ENCODE measurements around the gene KIF1B. TPM values are rescaled to one million over a fixed set of nuclear protein-coding genes. Genes with fewer than 3 reads are reported as not detected.

Gene KIF1B
- total and polyA plus RNA-seq, 9 donors: 11.5 to 44.2 (median 37.2) TPM

GRCh38 chr1:10168912-10169514 is 41.4 kb upstream of the KIF1B start:
- no peak for DNase-seq
- peak overlapping the region; percentile 36 to 78 for H3K27ac ChIP-seq
- no peaks in the 10 kb centered on the region for H3K9me3 ChIP-seq
- TF ChIP-seq EP300 (IDR thresholded peaks at IDR 0.05) (no peak), CTCF (IDR thresholded peaks at IDR 0.05) (no peak), POLR2A (IDR thresholded peaks at IDR 0.05) (no peak)
- no peak overlapping the region for H3K4me3 ChIP-seq
- intact Hi-C loops (cut with DNase I): no loop called here
- WGBS, 3 donors: 29 to 46% (median 35%) methylated on average over 7 of the region's 7 CpGs
- H3K4me1 ChIP-seq (ENCODE audit: insufficient read depth): peaks cover 6% of the 10 kb centered on the region
- no peaks in the 10 kb centered on the region for H3K36me3 ChIP-seq
- H3K27me3 ChIP-seq: no peaks in the 10 kb centered on the region

- TF ChIP-seq POLR2A (IDR thresholded peaks at IDR 0.05) (no peak), EP300 (IDR thresholded peaks at IDR 0.05) (no peak), CTCF (IDR thresholded peaks at IDR 0.05) (no peak)
- no peaks in the 10 kb centered on the region for H3K27me3 ChIP-seq
- DNase-seq: no peak
- no peaks in the 10 kb centered on the region for H3K36me3 ChIP-seq
- H3K9me3 ChIP-seq: no peaks in the 10 kb centered on the region
- H3K4me1 ChIP-seq (ENCODE audit: insufficient read depth): peaks cover 6% of the 10 kb centered on the region
- no peak overlapping the region for H3K4me3 ChIP-seq
- H3K27ac ChIP-seq: peak overlapping the region in 1 of 2 donors; percentile 78
- WGBS, 3 donors: 81 to 88% (median 85%) methylated on average over 2 of the region's 2 CpGs
- intact Hi-C loops (cut with DNase I): loop anchor here in 1 of 4 donors (5.0 kb wide), 1 partner anchor 927 kb away; the partner anchor contains the start of gene EXOSC10
Measured at GRCh38 chr1:10170239-10170574, 40.2 kb upstream of the KIF1B start.

- intact Hi-C loops (cut with DNase I): loop anchor here in 1 of 4 donors (5.0 kb wide), 1 partner anchor 926 kb away; the partner anchor contains the start of gene EXOSC10
- Histone ChIP-seq H3K4me1 (ENCODE audit: insufficient read depth) (peaks cover 6% of the 10 kb centered on the region), H3K27me3 (no peaks in the 10 kb centered on the region), H3K36me3 (no peaks in the 10 kb centered on the region), H3K9me3 (no peaks in the 10 kb centered on the region), H3K27ac (no peak overlapping the region), H3K4me3 (no peak overlapping the region)
- TF ChIP-seq POLR2A (IDR thresholded peaks at IDR 0.05) (no peak), EP300 (IDR thresholded peaks at IDR 0.05) (no peak), CTCF (IDR thresholded peaks at IDR 0.05) (no peak)
- no peak for DNase-seq
- 87 to 95% (median 92%) methylated on average over 16 of the region's 16 CpGs for WGBS, 3 donors
Measured at GRCh38 chr1:10171105-10171767, 39.1 kb upstream of the KIF1B start.

- H3K27me3 ChIP-seq: no peaks in the 10 kb centered on the region
- TF ChIP-seq POLR2A (IDR thresholded peaks at IDR 0.05) (no peak), EP300 (IDR thresholded peaks at IDR 0.05) (no peak), CTCF (IDR thresholded peaks at IDR 0.05) (no peak)
- H3K27ac ChIP-seq: no peak overlapping the region
- DNase-seq: no peak
- H3K9me3 ChIP-seq: no peaks in the 10 kb centered on the region
- peaks cover 6% of the 10 kb centered on the region for H3K4me1 ChIP-seq (ENCODE audit: insufficient read depth)
- 84 to 90% (median 87%) methylated on average over 8 of the region's 8 CpGs for WGBS, 3 donors
- intact Hi-C loops (cut with DNase I): loop anchor here in 1 of 4 donors (5.0 kb wide), 1 partner anchor 925 kb away; the partner anchor contains the start of gene EXOSC10
- no peak overlapping the region for H3K4me3 ChIP-seq
- no peaks in the 10 kb centered on the region for H3K36me3 ChIP-seq
Measured at GRCh38 chr1:10171995-10172669, 38.2 kb upstream of the KIF1B start.
